HG03064 (cell line): ENCODE data around the gene GJC1.
A peak's percentile ranks its signal among the peaks of the same experiment; 100 is the strongest.

Experiments used
- ATAC-seq: cut with Tn5 transposase; IDR thresholded peaks from one replicate; pipeline ENCODE4 v1.9.1; 2021; ENCODE audit warnings: low read depth; ENCODE audit not compliant: unreplicated experiment

Gene GJC1

GRCh38 chr17:44779211-44780025 is 50.7 kb downstream of the GJC1 start:
- no peak for ATAC-seq

GRCh38 chr17:44778656-44779210 is 51.4 kb downstream of the GJC1 start:
- ATAC-seq, result no peak

- no peak for ATAC-seq
Measured at GRCh38 chr17:44777394-44778348, 52.4 kb downstream of the GJC1 start.

- ATAC-seq, result no peak
Measured at GRCh38 chr17:44776628-44777393, 53.3 kb downstream of the GJC1 start.

GRCh38 chr17:44775838-44776621 is 54.1 kb downstream of the GJC1 start:
- peak; percentile 9 for ATAC-seq

- peak; percentile 87 for ATAC-seq
Measured at GRCh38 chr17:44775136-44775837, 54.8 kb downstream of the GJC1 start.

GRCh38 chr17:44774271-44775135 is 55.6 kb downstream of the GJC1 start:
- no peak for ATAC-seq

- no peak for ATAC-seq
Measured at GRCh38 chr17:44773140-44773539, 56.9 kb downstream of the GJC1 start.

- no peak for ATAC-seq
Measured at GRCh38 chr17:44772308-44773045, 57.6 kb downstream of the GJC1 start.

- ATAC-seq, result no peak
Measured at GRCh38 chr17:44770166-44770925, 59.7 kb downstream of the GJC1 start.

GRCh38 chr17:44769647-44770084 is 60.4 kb downstream of the GJC1 start:
- no peak for ATAC-seq

- ATAC-seq, result no peak
Measured at GRCh38 chr17:44769230-44769629, 60.9 kb downstream of the GJC1 start.

- ATAC-seq, result no peak
Measured at GRCh38 chr17:44768505-44769142, 61.5 kb downstream of the GJC1 start.

- ATAC-seq, result no peak
Measured at GRCh38 chr17:44767493-44767892, 62.6 kb downstream of the GJC1 start.

GRCh38 chr17:44766409-44767038 is 63.6 kb downstream of the GJC1 start:
- no peak for ATAC-seq

GRCh38 chr17:44765965-44766364 is 64.1 kb downstream of the GJC1 start:
- no peak for ATAC-seq
